ENCODE data around the gene HOXC9. TPM values are rescaled to one million over a fixed set of nuclear protein-coding genes. Genes with fewer than 3 reads are reported as not detected.

Gene HOXC9
- total and polyA plus RNA-seq, 2 of the 4 experiments (the other 2 are of a cell fraction): 0.26 TPM; not detected in 1

- Histone ChIP-seq H4K91ac (ENCODE audit: insufficient read depth, low read depth, low read length) (no peak overlapping the region), H3K4me2 (ENCODE audit: low read depth, low read length) (no peak overlapping the region), H4K8ac (ENCODE audit: low read depth in 2 of 2, low read length in 2 of 2) (no peak overlapping the region), H3K27ac (ENCODE audit: insufficient read depth, low read length) (no peak overlapping the region), H3K18ac (ENCODE audit: low read depth, low read length) (no peak overlapping the region), H3K9me1 (ENCODE audit: insufficient read depth, low read length) (no peaks in the 10 kb centered on the region), H3K9ac (ENCODE audit: low read depth, low read length) (no peak overlapping the region), H3K4ac (ENCODE audit: low read depth, low read length) (no peak overlapping the region), H3K27me3 (ENCODE audit: control insufficient read depth, insufficient read depth, low read length) (peaks cover 74% of the 10 kb centered on the region), H3K14ac (replicated peaks; ENCODE audit: low read depth, low read length) (no peak overlapping the region), H3K4me3 (ENCODE audit: insufficient read depth, low read depth, low read length) (no peak overlapping the region), H4K20me1 (ENCODE audit: insufficient read depth, low read length) (no peaks in the 10 kb centered on the region), H2BK15ac (ENCODE audit: low read depth, low read length) (no peak overlapping the region), H3K36me3 (ENCODE audit: control insufficient read depth, insufficient read depth, low read length) (no peaks in the 10 kb centered on the region), H3K23ac (ENCODE audit: low read depth, low read length) (no peak overlapping the region), H2AK5ac (ENCODE audit: low read depth, low read length) (no peak overlapping the region), H4K5ac (ENCODE audit: low read depth, low read length) (no peak overlapping the region), H2AK9ac (replicated peaks; ENCODE audit: low read depth, low read length, poor library complexity) (no peak overlapping the region), H3K79me1 (ENCODE audit: low read depth in 1 of 2, low read length in 2 of 2) (no peaks in the 10 kb centered on the region), H3K4me1 (ENCODE audit: control insufficient read depth, insufficient read depth, low read length) (no peaks in the 10 kb centered on the region), H3K56ac (ENCODE audit: extremely low read depth, insufficient read depth, low read length) (no peak overlapping the region), H3K9me3 (ENCODE audit: control insufficient read depth, insufficient read depth, low read length) (0 out of 2 replicates have a peak, but pooled peaks cover 2% of the 10 kb centered on the region), H2AFZ (replicated peaks; ENCODE audit: low read length, poor library complexity) (no peak overlapping the region), H2BK20ac (ENCODE audit: low read depth, low read length) (no peak overlapping the region), H2BK5ac (ENCODE audit: low read depth, low read length, poor library complexity, severe bottlenecking) (no peak overlapping the region), H2BK120ac (ENCODE audit: low read depth, low read length) (no peak overlapping the region)
- no peak for DNase-seq
- BruUV-seq (replicated peaks): no TSS peak
- ChIA-PET CTCF (no interaction called here), POLR2A (ENCODE audit: unreplicated experiment) (no interaction called here)
- intact Hi-C loops (cut with micrococcal nuclease): no loop called here
- 40% methylated on average over 6 of the region's 9 CpGs; no CpG with 5 or more reads in 1 of the 2 experiments for WGBS, 2 experiments (ENCODE audit: extremely low coverage in 2 of 2, insufficient read length in 1 of 2)
- no peak for ATAC-seq (ENCODE audit: low read depth)
- in situ Hi-C loops (cut with MboI; ENCODE audit: low sequenced_read_pairs): no loop called here
- TF ChIP-seq BHLHE40 (IDR thresholded peaks at IDR 0.05; ENCODE audit: low read depth, low read length): no peak
- TF ChIP-seq SMC3 (IDR thresholded peaks at IDR 0.05; ENCODE audit: low read depth, low read length): no peak
- no peak for TF ChIP-seq ELK1 (IDR thresholded peaks at IDR 0.05; ENCODE audit: borderline replicate concordance, low read depth, low read length)
- no peak for TF ChIP-seq NFE2L2 (IDR thresholded peaks at IDR 0.05; ENCODE audit: low read depth, low read length)
- TF ChIP-seq CEBPB (IDR thresholded peaks at IDR 0.05; ENCODE audit: low read depth, low read length): no peak
- TF ChIP-seq RCOR1 (IDR thresholded peaks at IDR 0.05; ENCODE audit: insufficient replicate concordance, low read length): no peak
- no peak for TF ChIP-seq CTCF (conservative IDR thresholded peaks at IDR 0.05; ENCODE audit: low read depth, low read length)
- TF ChIP-seq MAZ (IDR thresholded peaks at IDR 0.05; ENCODE audit: borderline replicate concordance, low read depth, low read length): no peak
- TF ChIP-seq CHD1 (IDR thresholded peaks at IDR 0.05; ENCODE audit: low read depth, low read length): no peak
- TF ChIP-seq RFX5 (IDR thresholded peaks at IDR 0.05; ENCODE audit: low read depth, low read length): no peak
- no peak for TF ChIP-seq MXI1 (IDR thresholded peaks at IDR 0.05; ENCODE audit: borderline replicate concordance, low read depth, low read length)
- TF ChIP-seq, protein P1, sequence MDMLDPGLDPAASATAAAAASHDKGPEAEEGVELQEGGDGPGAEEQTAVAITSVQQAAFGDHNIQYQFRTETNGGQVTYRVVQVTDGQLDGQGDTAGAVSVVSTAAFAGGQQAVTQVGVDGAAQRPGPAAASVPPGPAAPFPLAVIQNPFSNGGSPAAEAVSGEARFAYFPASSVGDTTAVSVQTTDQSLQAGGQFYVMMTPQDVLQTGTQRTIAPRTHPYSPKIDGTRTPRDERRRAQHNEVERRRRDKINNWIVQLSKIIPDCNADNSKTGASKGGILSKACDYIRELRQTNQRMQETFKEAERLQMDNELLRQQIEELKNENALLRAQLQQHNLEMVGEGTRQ (IDR thresholded peaks at IDR 0.05; ENCODE audit: low read depth, low read length): no peak
- dilution Hi-C loops (cut with HindIII; ENCODE audit: low sequenced_read_pairs, unreplicated experiment): no loop called here
Observed at GRCh38 chr12:54038871-54039414, 39.0 kb downstream of the HOXC9 start.
